Pancreas (tissue), 10 donors: ENCODE data around the gene NEO1. TPM values are rescaled to one million over a fixed set of nuclear protein-coding genes. Genes with fewer than 3 reads are reported as not detected.

Experiments
- ATAC-seq, 4 donors: fragments of 200-7000 bp; cut with Tn5 transposase; one replicate each; pipeline versions ENCODE4 v1.8.0 to v1.9.1; 2020; ENCODE audit warnings: mild to moderate bottlenecking in 4 of 4, moderate library complexity in 4 of 4
- DNase-seq, 6 donors: peaks; one replicate each; pipeline ENCODE4 v3.0.0-alpha.2; 2020
- FAIRE-seq: peaks from 2 replicates; lab custom pipeline; 2012; peaks lifted over from hg19 to GRCh38; lab: Jason Lieb, UNC
- H3K27ac ChIP-seq, 4 donors: fragments of 200-600 bp; sonication (generic); 1 replicate in 3 of 4; 2 replicates in 1 of 4; pipeline versions ENCODE4 v1.5.0 to v1.8.0; 2020
- H3K27me3 ChIP-seq, 4 donors: fragments of 200-600 bp; one replicate each; pipeline ENCODE4 v1.8.0; 2021
- H3K36me3 ChIP-seq, 3 donors: fragments of 200-600 bp; sonication (generic) in 1 of 3; one replicate each; pipeline versions ENCODE4 v1.5.0 to v1.8.0; 2020 to 2021
- H3K4me1 ChIP-seq, 3 donors: fragments of 200-600 bp; one replicate each; pipeline ENCODE4 v1.8.0; 2021
- H3K4me3 ChIP-seq, 4 donors: fragments of 200-600 bp; sonication (generic) in 2 of 4; one replicate each; pipeline versions ENCODE4 v1.5.0 to v1.8.0; 2020 to 2021
- H3K9me3 ChIP-seq, 4 donors: fragments of 200-600 bp; one replicate each; pipeline ENCODE4 v1.8.0; 2021
- WGBS, 2 donors: extraction: QIAGEN DNeasy Blood & Tissue Kit; methylation state at CpG; one replicate each; pipeline ENCODE4 v1.1.7; 2013; 5-methylcytosine and 5-hydroxymethylcytosine counted together
- intact Hi-C, 3 donors: fragments of 100-400 bp; cut with DNase I; formaldehyde crosslinking; loops; one replicate each; pipeline versions ENCODE4 v1.11.1 to v1.14.2; 2022
- polyA plus RNA-seq, 2 donors: library from polyadenylated mRNA; stranded (reverse); fragments of 200-250 nt; gene quantifications; one replicate each; pipeline ENCODE4 v1.2.3, GENCODE V29; 2013
- total RNA-seq, 6 donors: library from RNA; stranded (reverse); fragmentation: NEBNext Ultra II Directional in 4 of 6; extraction: Animal tissue kit (Norgen Biotek cat#: 25700) in 4 of 6; gene quantifications; one replicate each; pipeline versions ENCODE4 v1.2.1 to v1.2.4, GENCODE V29; 2021 to 2023
- TF ChIP-seq, protein P1 (sequence below), 4 donors: fragments of 200-600 bp; sonication (generic) in 3 of 4; IDR thresholded peaks; one replicate each; pipeline versions ENCODE4 v1.5.0 to v1.8.0; 2021; ENCODE audit warnings: antibody characterized with exemption in 4 of 4
- donor health status: healthy with polysubstance abuse.
- donor health status: DM: no; HTN: no; CAD: no; lungs with moderate emphysema.
- donor health status: DM: no; HTN: no; CAD: no.
- donor health status: control.
- donor health status: control.
- donor health status: Bipolar disorder and iron deficiency.
- donor health status: DM: yes; HTN: yes; CAD: no.
- donor health status: DM: no; HTN: no; CAD: no.
- donor health status: DM: no; HTN: no; CAD: no.
- donor health status: DM: yes; HTN: yes; CAD: no.

Gene NEO1
- total and polyA plus RNA-seq, 8 donors, result 7.1 to 30.7 (median 19.6) TPM

DNA sequence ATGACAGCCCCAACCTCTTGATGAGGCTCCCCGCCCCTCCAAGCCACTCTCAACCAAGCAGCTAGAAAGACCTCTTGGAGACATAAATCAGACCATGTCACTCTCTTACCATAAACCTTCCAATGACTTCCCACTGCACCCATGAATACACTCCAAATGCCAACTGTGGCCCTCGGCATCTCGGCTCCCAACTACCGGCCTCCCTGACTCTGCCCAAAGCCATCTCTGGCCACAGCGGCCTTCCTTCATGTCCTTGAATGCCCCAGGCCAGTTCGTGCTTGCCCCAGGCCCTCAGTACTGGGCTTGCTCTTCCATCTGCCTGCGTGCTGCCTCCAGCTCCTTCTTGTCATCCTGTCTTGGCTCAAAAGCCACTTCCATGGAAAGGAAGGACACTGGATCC, 284.5 kb downstream of the NEO1 start:
- whole genome bisulfite sequencing, 2 donors, result 64 to 83% methylated on average over 7 of the region's 7 CpGs
- Histone ChIP-seq H3K4me3 (no peak overlapping the region), H3K9me3 (no peaks in the 10 kb centered on the region), H3K27me3 (no peaks in the 10 kb centered on the region), H3K4me1 (no peaks in the 10 kb centered on the region), H3K27ac (no peak overlapping the region), H3K36me3 (no peaks in the 10 kb centered on the region)
- ATAC-seq (no peak), DNase-seq (peak in 1 of 6 donors; percentile 23), FAIRE-seq (no peak)
- TF ChIP-seq, protein P1, sequence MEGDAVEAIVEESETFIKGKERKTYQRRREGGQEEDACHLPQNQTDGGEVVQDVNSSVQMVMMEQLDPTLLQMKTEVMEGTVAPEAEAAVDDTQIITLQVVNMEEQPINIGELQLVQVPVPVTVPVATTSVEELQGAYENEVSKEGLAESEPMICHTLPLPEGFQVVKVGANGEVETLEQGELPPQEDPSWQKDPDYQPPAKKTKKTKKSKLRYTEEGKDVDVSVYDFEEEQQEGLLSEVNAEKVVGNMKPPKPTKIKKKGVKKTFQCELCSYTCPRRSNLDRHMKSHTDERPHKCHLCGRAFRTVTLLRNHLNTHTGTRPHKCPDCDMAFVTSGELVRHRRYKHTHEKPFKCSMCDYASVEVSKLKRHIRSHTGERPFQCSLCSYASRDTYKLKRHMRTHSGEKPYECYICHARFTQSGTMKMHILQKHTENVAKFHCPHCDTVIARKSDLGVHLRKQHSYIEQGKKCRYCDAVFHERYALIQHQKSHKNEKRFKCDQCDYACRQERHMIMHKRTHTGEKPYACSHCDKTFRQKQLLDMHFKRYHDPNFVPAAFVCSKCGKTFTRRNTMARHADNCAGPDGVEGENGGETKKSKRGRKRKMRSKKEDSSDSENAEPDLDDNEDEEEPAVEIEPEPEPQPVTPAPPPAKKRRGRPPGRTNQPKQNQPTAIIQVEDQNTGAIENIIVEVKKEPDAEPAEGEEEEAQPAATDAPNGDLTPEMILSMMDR (IDR thresholded peaks at IDR 0.05), result no peak
- intact Hi-C loops, result no loop called here

DNA sequence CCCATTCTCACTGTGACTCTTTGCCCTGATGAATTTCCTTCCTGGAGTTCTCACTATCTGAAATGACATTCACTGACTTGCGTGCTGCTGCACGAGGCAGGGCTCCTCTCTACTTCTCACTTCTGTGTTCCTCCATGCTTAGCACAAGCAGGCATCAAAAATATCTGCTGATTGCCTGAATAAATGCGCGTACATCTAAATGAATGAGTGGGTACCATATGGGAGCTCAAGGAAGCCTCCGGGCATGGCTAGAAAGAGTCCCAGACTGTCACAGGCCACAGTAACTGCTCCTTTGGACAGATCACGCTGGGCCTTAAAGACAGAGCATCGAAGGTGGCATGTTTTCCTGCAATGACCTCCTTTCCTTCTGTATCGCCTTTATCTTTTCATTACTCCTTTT, 284.9 kb downstream of the NEO1 start:
- 74 to 81% methylated on average over 8 of the region's 8 CpGs for WGBS, 2 donors
- FAIRE-seq (no peak), ATAC-seq (no peak), DNase-seq (no peak)
- no peak overlapping the region for H3K27ac ChIP-seq
- no peaks in the 10 kb centered on the region for H3K9me3 ChIP-seq
- H3K36me3 ChIP-seq, result no peaks in the 10 kb centered on the region
- TF ChIP-seq, protein P1 (IDR thresholded peaks at IDR 0.05), result no peak
- no peaks in the 10 kb centered on the region for H3K27me3 ChIP-seq
- H3K4me1 ChIP-seq, result no peaks in the 10 kb centered on the region
- intact Hi-C loops, result no loop called here
- no peak overlapping the region for H3K4me3 ChIP-seq

DNA sequence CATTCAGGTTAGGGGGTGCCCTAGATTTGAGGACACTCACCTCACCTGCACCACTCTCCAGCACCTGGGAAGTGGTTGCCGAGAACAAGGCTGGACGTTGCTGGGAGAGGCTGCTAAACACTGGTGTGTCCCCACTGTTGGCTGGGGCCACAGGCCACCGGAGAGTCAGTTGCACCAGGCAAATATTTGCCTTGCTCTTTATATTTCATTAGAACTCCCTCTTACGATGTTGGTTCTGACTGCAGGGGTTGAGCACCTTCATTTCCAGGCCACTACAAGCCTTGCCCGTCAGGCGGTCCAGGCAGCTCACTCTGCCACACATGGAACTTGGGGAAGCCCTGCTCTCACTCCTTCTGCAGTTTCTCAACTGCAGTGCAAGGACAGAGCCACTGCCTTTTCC, 285.8 kb downstream of the NEO1 start:
- TF ChIP-seq, protein P1 (IDR thresholded peaks at IDR 0.05), result no peak
- ATAC-seq (peak in 3 of 4 donors; percentile 26 to 70 (median 68)), DNase-seq (peak in 2 of 6 donors; percentile 10), FAIRE-seq (no peak)
- 43 to 48% methylated on average over 6 of the region's 6 CpGs for WGBS, 2 donors
- no peaks in the 10 kb centered on the region for H3K36me3 ChIP-seq
- no peaks in the 10 kb centered on the region for H3K4me1 ChIP-seq
- H3K9me3 ChIP-seq, result no peaks in the 10 kb centered on the region
- H3K4me3 ChIP-seq, result no peak overlapping the region
- H3K27me3 ChIP-seq, result no peaks in the 10 kb centered on the region
- intact Hi-C loops, result no loop called here
- H3K27ac ChIP-seq, result no peak overlapping the region

DNA sequence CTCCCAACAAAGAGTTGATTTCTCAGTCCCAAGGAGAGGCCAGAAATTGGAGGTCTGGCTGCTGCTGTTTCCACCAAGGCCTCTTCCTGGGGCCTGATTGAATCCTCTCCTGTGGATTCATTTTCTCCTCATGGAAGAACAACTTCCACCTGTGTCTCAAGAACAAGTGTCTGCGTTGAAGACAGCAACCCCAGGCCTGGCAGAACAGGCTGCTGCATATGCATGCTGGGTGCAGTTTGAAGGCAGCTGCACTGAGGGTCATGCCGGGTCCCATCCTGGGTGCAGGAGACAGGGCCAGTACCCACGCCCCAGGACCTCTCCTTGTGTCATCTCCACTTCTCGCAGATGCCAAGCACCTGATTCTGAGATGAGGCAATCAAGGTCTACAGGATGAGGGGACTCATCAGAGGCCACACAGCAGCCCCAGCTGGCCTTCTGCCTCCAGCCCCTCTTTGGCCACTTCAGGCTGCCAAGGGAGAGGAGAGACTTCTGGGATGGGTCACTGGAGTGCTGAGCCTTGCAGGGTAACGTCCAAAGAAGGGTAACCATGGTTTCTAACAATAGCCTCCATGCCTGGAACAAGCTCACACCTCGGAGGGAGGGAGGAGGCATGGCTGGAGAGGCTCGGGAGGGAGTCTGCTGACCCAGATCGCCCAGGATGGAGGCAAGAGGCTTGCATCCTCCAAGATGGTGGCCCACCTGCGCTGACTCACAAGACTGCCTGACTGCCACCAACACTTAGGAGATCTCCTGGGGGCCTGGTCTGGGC, 286.5 kb downstream of the NEO1 start:
- no peak for FAIRE-seq
- TF ChIP-seq, protein P1 (IDR thresholded peaks at IDR 0.05), result no peak
- ATAC-seq, result no peak
- Histone ChIP-seq H3K4me3 (no peak overlapping the region), H3K27me3 (no peaks in the 10 kb centered on the region), H3K9me3 (no peaks in the 10 kb centered on the region), H3K27ac (no peak overlapping the region), H3K36me3 (no peaks in the 10 kb centered on the region), H3K4me1 (no peaks in the 10 kb centered on the region)
- DNase-seq, result peak in 1 of 6 donors; percentile 38
- 67 to 69% methylated on average over 9 of the region's 9 CpGs for WGBS, 2 donors
- intact Hi-C loops, result no loop called here
